Epithelial cell of esophagus (primary cell): ENCODE results near the gene UNC5CL.

Experiments used
- DNase-seq: peaks from one replicate; pipeline ENCODE4 v3.0.0; 2010; ENCODE audit warnings: low read depth
- H3K4me3 ChIP-seq: 2 replicates; pipeline ENCODE4 v1.5.1; 2011; ENCODE audit warnings: mild to moderate bottlenecking, low read length, control low read depth
- CTCF ChIP-seq: IDR thresholded peaks from 2 replicates; pipeline ENCODE4 v1.5.1; 2011; ENCODE audit warnings: low read depth, mild to moderate bottlenecking, low read length, control low read depth, inconsistent platforms; ENCODE audit not compliant: insufficient read depth; ENCODE audit errors: missing control alignments

The UNC5CL gene

GRCh38 chr6:40977695-40978094, 61.3 kb downstream of the UNC5CL start:
- no peak overlapping the region for H3K4me3 ChIP-seq
- TF ChIP-seq CTCF, result no peak
- DNase-seq, result no peak

- no peak overlapping the region for H3K4me3 ChIP-seq
- no peak for TF ChIP-seq CTCF
- no peak for DNase-seq
Observed at GRCh38 chr6:40977085-40977484, 61.9 kb downstream of the UNC5CL start.
